DND-41 (cell line): Measurements from ENCODE around the gene ADH7.

Source experiments
- CTCF ChIP-seq: IDR thresholded peaks from 2 replicates; pipeline ENCODE4 v1.5.1; 2012; ENCODE audit warnings: borderline replicate concordance, low read length, moderate library complexity, mild to moderate bottlenecking; ENCODE audit not compliant: poor library complexity, severe bottlenecking; ENCODE audit errors: extremely low read depth
- EZH2 ChIP-seq: IDR thresholded peaks from 3 replicates; pipeline ENCODE4 v1.6.1; 2012; ENCODE audit warnings: borderline replicate concordance, low read depth, mild to moderate bottlenecking, moderate library complexity, low read length, inconsistent platforms; ENCODE audit not compliant: severe bottlenecking

GRCh38 chr4:99378876-99379275 lies 56.3 kb downstream of the ADH7 start:
- no peak for TF ChIP-seq CTCF
- TF ChIP-seq EZH2: no peak
